Neural crest cell (in vitro differentiated cells): ENCODE measurements around the gene FAM222B. TPM values are rescaled to one million over a fixed set of nuclear protein-coding genes. Genes with fewer than 3 reads are reported as not detected.

Experiments
- DNase-seq: peaks from one replicate; pipeline ENCODE4 v3.0.0; 2021; ENCODE audit warnings: low read depth, mixed read lengths, low spot score
- H3K27ac Mint-ChIP-seq: one replicate; pipeline ENCODE4 v1.8.0; 2021; ENCODE audit warnings: mild to moderate bottlenecking, mixed read lengths; ENCODE audit not compliant: unreplicated experiment
- H3K27me3 Mint-ChIP-seq: 2 replicates; pipeline ENCODE4 v1.8.0; 2021; ENCODE audit warnings: low read depth, mild to moderate bottlenecking, mixed read lengths
- H3K36me3 Mint-ChIP-seq: 2 replicates; pipeline ENCODE4 v1.8.0; 2021; ENCODE audit warnings: low read depth, mild to moderate bottlenecking, mixed read lengths
- H3K4me1 Mint-ChIP-seq: 2 replicates; pipeline ENCODE4 v1.8.0; 2021; ENCODE audit warnings: mixed read lengths
- H3K4me3 Mint-ChIP-seq: one replicate; pipeline ENCODE4 v1.8.0; 2021; ENCODE audit warnings: mild to moderate bottlenecking, mixed read lengths
- H3K9me3 Mint-ChIP-seq: 2 replicates; pipeline ENCODE4 v1.8.0; 2021; ENCODE audit warnings: mixed read lengths
- CTCF ChIP-seq: fragments of 200-600 bp; sonication (generic); conservative IDR thresholded peaks from 2 replicates; pipeline ENCODE4 v1.5.0; 2021; ENCODE audit warnings: antibody characterized with exemption, mild to moderate bottlenecking
- total RNA-seq: library from RNA; stranded (reverse); gene quantifications from 2 replicates; pipeline ENCODE4 v1.2.1, GENCODE V29; 2021

FAM222B gene
- total RNA-seq, 1 donor from 2014 or later, result 29.6 TPM

- TF ChIP-seq CTCF, result no peak
- DNase-seq, result no peak
- no peaks in the 10 kb centered on the region for H3K27me3 Mint-ChIP-seq
These were observed 14.1 kb downstream of the FAM222B start for GRCh38 chr17:28828294-28829040.

GRCh38 chr17:28827672-28828071 lies 14.9 kb downstream of the FAM222B start:
- H3K36me3 Mint-ChIP-seq, result peaks cover 6% of the 10 kb centered on the region

More at GRCh38 chr17:28828294-28829040, 14.1 kb downstream of the FAM222B start:
- H3K9me3 Mint-ChIP-seq, result no peaks in the 10 kb centered on the region
- peaks cover 2% of the 10 kb centered on the region for H3K4me1 Mint-ChIP-seq
- no peak overlapping the region for H3K27ac Mint-ChIP-seq
- peaks cover 6% of the 10 kb centered on the region for H3K36me3 Mint-ChIP-seq
- H3K4me3 Mint-ChIP-seq, result no peak overlapping the region

GRCh38 chr17:28819582-28819981 lies 23.0 kb downstream of the FAM222B start:
- no peak for TF ChIP-seq CTCF
- Mint-ChIP-seq H3K27ac (no peak overlapping the region), H3K9me3 (no peaks in the 10 kb centered on the region), H3K4me3 (no peak overlapping the region), H3K4me1 (peaks cover 18% of the 10 kb centered on the region), H3K27me3 (no peaks in the 10 kb centered on the region), H3K36me3 (no peaks in the 10 kb centered on the region)
- no peak for DNase-seq

More at GRCh38 chr17:28827672-28828071, 14.9 kb downstream of the FAM222B start:
- no peak for DNase-seq
- Mint-ChIP-seq H3K4me1 (peaks cover 5% of the 10 kb centered on the region), H3K9me3 (no peaks in the 10 kb centered on the region), H3K4me3 (no peak overlapping the region), H3K27ac (no peak overlapping the region), H3K27me3 (no peaks in the 10 kb centered on the region)
- no peak for TF ChIP-seq CTCF

- Mint-ChIP-seq H3K36me3 (no peaks in the 10 kb centered on the region), H3K4me1 (peaks cover 18% of the 10 kb centered on the region), H3K9me3 (no peaks in the 10 kb centered on the region), H3K27me3 (no peaks in the 10 kb centered on the region), H3K27ac (peak overlapping the region; percentile 43), H3K4me3 (no peak overlapping the region)
- no peak for TF ChIP-seq CTCF
- DNase-seq, result no peak
These were observed 23.8 kb downstream of the FAM222B start for GRCh38 chr17:28818819-28819221.

GRCh38 chr17:28816540-28816939 lies 26.1 kb downstream of the FAM222B start:
- H3K9me3 Mint-ChIP-seq, result no peaks in the 10 kb centered on the region
- no peaks in the 10 kb centered on the region for H3K27me3 Mint-ChIP-seq
- TF ChIP-seq CTCF, result no peak
- no peaks in the 10 kb centered on the region for H3K36me3 Mint-ChIP-seq
- H3K4me3 Mint-ChIP-seq, result peak overlapping the region; percentile 44
- DNase-seq, result no peak
- peaks cover 27% of the 10 kb centered on the region for H3K4me1 Mint-ChIP-seq
- no peak overlapping the region for H3K27ac Mint-ChIP-seq
